WTC11 (cell line): ENCODE results near the gene FAM221B. TPM values are rescaled to one million over a fixed set of nuclear protein-coding genes. Genes with fewer than 3 reads are reported as not detected.

Experiments used
- ATAC-seq: fragments of 200-7000 bp; cut with Tn5 transposase; 2 replicates; pipeline ENCODE4 v1.10.0; 2021; ENCODE audit warnings: mild to moderate bottlenecking, moderate library complexity
- CTCF ChIA-PET: fragments of 300-600 bp; sonication (Branson Sonifier 250); formaldehyde crosslinking; loops from one replicate; lab custom pipeline; 2021; ENCODE audit warnings: antibody characterized with exemption; lab: Charles Lee
- POLR2A ChIA-PET: fragments of 350-600 bp; sonication (Branson Sonifier 250); formaldehyde crosslinking; loops from one replicate; lab custom pipeline; 2021; ENCODE audit warnings: antibody characterized with exemption; lab: Charles Lee
- DNase-seq: peaks from one replicate; pipeline ENCODE4 v3.0.0; 2021; ENCODE audit warnings: low spot score
- H3K27ac Mint-ChIP-seq: 2 replicates; pipeline ENCODE4 v1.8.0; 2021; ENCODE audit warnings: mixed read lengths
- H3K27me3 Mint-ChIP-seq: 2 replicates; pipeline ENCODE4 v1.8.0; 2021; ENCODE audit warnings: low read depth, mild to moderate bottlenecking, moderate library complexity, mixed read lengths
- H3K36me3 Mint-ChIP-seq: 2 replicates; pipeline ENCODE4 v1.8.0; 2021; ENCODE audit warnings: mixed read lengths
- H3K4me1 Mint-ChIP-seq: 2 replicates; pipeline ENCODE4 v1.8.0; 2022; ENCODE audit warnings: mixed read lengths
- H3K4me3 Mint-ChIP-seq: 2 replicates; pipeline ENCODE4 v1.8.0; 2021; ENCODE audit warnings: mild to moderate bottlenecking, moderate library complexity, mixed read lengths
- H3K9me3 Mint-ChIP-seq: 2 replicates; pipeline ENCODE4 v1.8.0; 2021; ENCODE audit warnings: mixed read lengths
- ATF1 ChIP-seq: sonication (generic); formaldehyde crosslinking; IDR thresholded peaks from 2 replicates; pipeline ENCODE4 v1.8.1; 2023; ENCODE audit warnings: mild to moderate bottlenecking, moderate library complexity, missing genetic modification reagents
- ESRRA ChIP-seq: sonication (generic); formaldehyde crosslinking; IDR thresholded peaks from 2 replicates; pipeline ENCODE4 v1.8.1; 2022; ENCODE audit warnings: mild to moderate bottlenecking, missing genetic modification reagents, borderline replicate concordance
- ETV6 ChIP-seq: sonication (generic); formaldehyde crosslinking; IDR thresholded peaks from 2 replicates; pipeline ENCODE4 v1.8.1; 2022; ENCODE audit warnings: mild to moderate bottlenecking, missing genetic modification reagents
- FOXK1 ChIP-seq: sonication (generic); formaldehyde crosslinking; IDR thresholded peaks from 2 replicates; pipeline ENCODE4 v1.8.0; 2022; ENCODE audit warnings: mild to moderate bottlenecking, moderate library complexity, missing genetic modification reagents
- GRHL2 ChIP-seq: fragments of 250-450 bp; sonication (Bioruptor Pico); IDR thresholded peaks from 2 replicates; pipeline ENCODE4 v1.8.0; 2022; ENCODE audit warnings: mild to moderate bottlenecking, moderate library complexity; ENCODE audit not compliant: insufficient replicate concordance, severe bottlenecking
- JUN ChIP-seq: sonication (generic); formaldehyde crosslinking; IDR thresholded peaks from 2 replicates; pipeline ENCODE4 v1.8.0; 2023; ENCODE audit warnings: mild to moderate bottlenecking, missing genetic modification reagents
- MYBL2 ChIP-seq: sonication (generic); formaldehyde crosslinking; IDR thresholded peaks from 2 replicates; pipeline ENCODE4 v1.8.1; 2023; ENCODE audit warnings: mild to moderate bottlenecking, moderate library complexity, missing genetic modification reagents
- NFATC4 ChIP-seq: fragments of 250-450 bp; sonication (Bioruptor Pico); IDR thresholded peaks from 2 replicates; pipeline ENCODE4 v1.9.0; 2021; ENCODE audit warnings: mild to moderate bottlenecking
- NFE2L1 ChIP-seq: sonication (generic); formaldehyde crosslinking; IDR thresholded peaks from 2 replicates; pipeline ENCODE4 v1.8.1; 2023; ENCODE audit warnings: missing genetic modification reagents
- NFYB ChIP-seq: sonication (generic); formaldehyde crosslinking; conservative IDR thresholded peaks from 2 replicates; pipeline ENCODE4 v1.8.0; 2022; ENCODE audit warnings: low read depth, missing genetic modification reagents
- NR2C2 ChIP-seq: sonication (generic); formaldehyde crosslinking; IDR thresholded peaks from 2 replicates; pipeline ENCODE4 v1.8.0; 2022; ENCODE audit warnings: mild to moderate bottlenecking, missing genetic modification reagents
- TP53 ChIP-seq: sonication (generic); formaldehyde crosslinking; IDR thresholded peaks from 2 replicates; pipeline ENCODE4 v1.8.1; 2023; ENCODE audit warnings: mild to moderate bottlenecking, missing genetic modification reagents
- ZBTB21 ChIP-seq: sonication (generic); formaldehyde crosslinking; IDR thresholded peaks from 2 replicates; pipeline ENCODE4 v1.8.1; 2023; ENCODE audit warnings: mild to moderate bottlenecking, missing genetic modification reagents, borderline replicate concordance
- ZNF219 ChIP-seq: sonication (generic); formaldehyde crosslinking; IDR thresholded peaks from 2 replicates; pipeline ENCODE4 v1.8.0; 2023; ENCODE audit warnings: missing genetic modification reagents, mild to moderate bottlenecking, borderline replicate concordance
- ZNF263 ChIP-seq: sonication (generic); formaldehyde crosslinking; IDR thresholded peaks from 2 replicates; pipeline ENCODE4 v1.8.1; 2022; ENCODE audit warnings: low read depth, mild to moderate bottlenecking, moderate library complexity, missing genetic modification reagents
- ZNF317 ChIP-seq: sonication (generic); formaldehyde crosslinking; IDR thresholded peaks from 2 replicates; pipeline ENCODE4 v1.8.1; 2023; ENCODE audit warnings: low read depth, mild to moderate bottlenecking, moderate library complexity, missing genetic modification reagents, borderline replicate concordance
- total RNA-seq: library from RNA; stranded (reverse); gene quantifications from 3 replicates; pipeline ENCODE4 v1.2.3, GENCODE V29; 2021
- TF ChIP-seq, protein P1 (sequence below): sonication (generic); formaldehyde crosslinking; IDR thresholded peaks from 2 replicates; pipeline ENCODE4 v1.8.0; 2023; ENCODE audit warnings: missing genetic modification reagents, mild to moderate bottlenecking, borderline replicate concordance
- TF ChIP-seq, protein P2 (sequence below): fragments of 200-600 bp; IDR thresholded peaks from 2 replicates; pipeline ENCODE4 v1.8.0; 2022; ENCODE audit warnings: antibody characterized with exemption
- TF ChIP-seq, protein P3 (sequence below): sonication (generic); formaldehyde crosslinking; IDR thresholded peaks from 2 replicates; pipeline ENCODE4 v1.8.1; 2023; ENCODE audit warnings: mild to moderate bottlenecking, missing genetic modification reagents
- TF ChIP-seq, protein P4 (sequence below): sonication (generic); formaldehyde crosslinking; IDR thresholded peaks from 2 replicates; pipeline ENCODE4 v1.8.0; 2022; ENCODE audit warnings: mild to moderate bottlenecking, missing genetic modification reagents
- TF ChIP-seq, protein P5 (sequence below): sonication (generic); formaldehyde crosslinking; IDR thresholded peaks from 2 replicates; pipeline ENCODE4 v1.8.0; 2022; ENCODE audit warnings: mild to moderate bottlenecking, missing genetic modification reagents
- TF ChIP-seq, protein P6 (sequence below): sonication (generic); formaldehyde crosslinking; IDR thresholded peaks from 2 replicates; pipeline ENCODE4 v1.8.1; 2022; ENCODE audit warnings: low read depth, mild to moderate bottlenecking, moderate library complexity, missing genetic modification reagents, borderline replicate concordance

FAM221B gene
- total RNA-seq, 1 experiment from 2014 or later = 0.11 TPM

DNA sequence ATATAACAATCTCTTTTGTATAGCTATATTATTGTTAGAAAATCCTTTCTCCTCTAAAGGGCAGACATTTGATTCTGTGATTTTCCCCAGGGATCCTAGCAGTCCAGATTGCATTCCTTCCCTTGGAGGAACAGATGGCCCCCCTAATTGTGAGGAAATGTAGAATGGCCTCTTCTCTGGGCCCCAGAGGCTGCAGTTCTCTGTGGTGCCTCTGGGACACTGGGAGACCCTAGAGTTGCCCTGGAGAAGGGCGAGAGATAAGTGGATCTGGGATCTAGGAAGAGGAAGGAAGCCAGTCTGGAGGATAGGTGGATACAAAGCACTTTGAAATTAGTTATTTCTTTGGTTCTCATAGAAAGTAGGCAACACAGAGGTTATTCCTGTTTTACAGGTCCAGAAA, 11.8 kb downstream of the FAM221B start:
- no peak for ATAC-seq
- peak; percentile 39 for DNase-seq
- peaks cover 11% of the 10 kb centered on the region for H3K27me3 Mint-ChIP-seq
- POLR2A ChIA-PET = no interaction called here
- H3K4me1 Mint-ChIP-seq = peaks cover 26% of the 10 kb centered on the region
- peaks cover 3% of the 10 kb centered on the region for H3K9me3 Mint-ChIP-seq
- TF ChIP-seq NFE2L1 (CRISPR knock-in tag) = no peak
- TF ChIP-seq, protein P1, sequence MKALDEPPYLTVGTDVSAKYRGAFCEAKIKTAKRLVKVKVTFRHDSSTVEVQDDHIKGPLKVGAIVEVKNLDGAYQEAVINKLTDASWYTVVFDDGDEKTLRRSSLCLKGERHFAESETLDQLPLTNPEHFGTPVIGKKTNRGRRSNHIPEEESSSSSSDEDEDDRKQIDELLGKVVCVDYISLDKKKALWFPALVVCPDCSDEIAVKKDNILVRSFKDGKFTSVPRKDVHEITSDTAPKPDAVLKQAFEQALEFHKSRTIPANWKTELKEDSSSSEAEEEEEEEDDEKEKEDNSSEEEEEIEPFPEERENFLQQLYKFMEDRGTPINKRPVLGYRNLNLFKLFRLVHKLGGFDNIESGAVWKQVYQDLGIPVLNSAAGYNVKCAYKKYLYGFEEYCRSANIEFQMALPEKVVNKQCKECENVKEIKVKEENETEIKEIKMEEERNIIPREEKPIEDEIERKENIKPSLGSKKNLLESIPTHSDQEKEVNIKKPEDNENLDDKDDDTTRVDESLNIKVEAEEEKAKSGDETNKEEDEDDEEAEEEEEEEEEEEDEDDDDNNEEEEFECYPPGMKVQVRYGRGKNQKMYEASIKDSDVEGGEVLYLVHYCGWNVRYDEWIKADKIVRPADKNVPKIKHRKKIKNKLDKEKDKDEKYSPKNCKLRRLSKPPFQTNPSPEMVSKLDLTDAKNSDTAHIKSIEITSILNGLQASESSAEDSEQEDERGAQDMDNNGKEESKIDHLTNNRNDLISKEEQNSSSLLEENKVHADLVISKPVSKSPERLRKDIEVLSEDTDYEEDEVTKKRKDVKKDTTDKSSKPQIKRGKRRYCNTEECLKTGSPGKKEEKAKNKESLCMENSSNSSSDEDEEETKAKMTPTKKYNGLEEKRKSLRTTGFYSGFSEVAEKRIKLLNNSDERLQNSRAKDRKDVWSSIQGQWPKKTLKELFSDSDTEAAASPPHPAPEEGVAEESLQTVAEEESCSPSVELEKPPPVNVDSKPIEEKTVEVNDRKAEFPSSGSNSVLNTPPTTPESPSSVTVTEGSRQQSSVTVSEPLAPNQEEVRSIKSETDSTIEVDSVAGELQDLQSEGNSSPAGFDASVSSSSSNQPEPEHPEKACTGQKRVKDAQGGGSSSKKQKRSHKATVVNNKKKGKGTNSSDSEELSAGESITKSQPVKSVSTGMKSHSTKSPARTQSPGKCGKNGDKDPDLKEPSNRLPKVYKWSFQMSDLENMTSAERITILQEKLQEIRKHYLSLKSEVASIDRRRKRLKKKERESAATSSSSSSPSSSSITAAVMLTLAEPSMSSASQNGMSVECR (CRISPR knock-in tag) = no peak
- TF ChIP-seq ZNF263 (CRISPR knock-in tag) = no peak
- TF ChIP-seq, protein P2, sequence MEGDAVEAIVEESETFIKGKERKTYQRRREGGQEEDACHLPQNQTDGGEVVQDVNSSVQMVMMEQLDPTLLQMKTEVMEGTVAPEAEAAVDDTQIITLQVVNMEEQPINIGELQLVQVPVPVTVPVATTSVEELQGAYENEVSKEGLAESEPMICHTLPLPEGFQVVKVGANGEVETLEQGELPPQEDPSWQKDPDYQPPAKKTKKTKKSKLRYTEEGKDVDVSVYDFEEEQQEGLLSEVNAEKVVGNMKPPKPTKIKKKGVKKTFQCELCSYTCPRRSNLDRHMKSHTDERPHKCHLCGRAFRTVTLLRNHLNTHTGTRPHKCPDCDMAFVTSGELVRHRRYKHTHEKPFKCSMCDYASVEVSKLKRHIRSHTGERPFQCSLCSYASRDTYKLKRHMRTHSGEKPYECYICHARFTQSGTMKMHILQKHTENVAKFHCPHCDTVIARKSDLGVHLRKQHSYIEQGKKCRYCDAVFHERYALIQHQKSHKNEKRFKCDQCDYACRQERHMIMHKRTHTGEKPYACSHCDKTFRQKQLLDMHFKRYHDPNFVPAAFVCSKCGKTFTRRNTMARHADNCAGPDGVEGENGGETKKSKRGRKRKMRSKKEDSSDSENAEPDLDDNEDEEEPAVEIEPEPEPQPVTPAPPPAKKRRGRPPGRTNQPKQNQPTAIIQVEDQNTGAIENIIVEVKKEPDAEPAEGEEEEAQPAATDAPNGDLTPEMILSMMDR = no peak
- TF ChIP-seq MYBL2 (CRISPR knock-in tag) = no peak
- TF ChIP-seq NFATC4 = no peak
- no peak for TF ChIP-seq GRHL2 (CRISPR knock-in tag)
- TF ChIP-seq, protein P3, sequence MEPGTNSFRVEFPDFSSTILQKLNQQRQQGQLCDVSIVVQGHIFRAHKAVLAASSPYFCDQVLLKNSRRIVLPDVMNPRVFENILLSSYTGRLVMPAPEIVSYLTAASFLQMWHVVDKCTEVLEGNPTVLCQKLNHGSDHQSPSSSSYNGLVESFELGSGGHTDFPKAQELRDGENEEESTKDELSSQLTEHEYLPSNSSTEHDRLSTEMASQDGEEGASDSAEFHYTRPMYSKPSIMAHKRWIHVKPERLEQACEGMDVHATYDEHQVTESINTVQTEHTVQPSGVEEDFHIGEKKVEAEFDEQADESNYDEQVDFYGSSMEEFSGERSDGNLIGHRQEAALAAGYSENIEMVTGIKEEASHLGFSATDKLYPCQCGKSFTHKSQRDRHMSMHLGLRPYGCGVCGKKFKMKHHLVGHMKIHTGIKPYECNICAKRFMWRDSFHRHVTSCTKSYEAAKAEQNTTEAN (CRISPR knock-in tag) = no peak
- TF ChIP-seq ZNF317 (CRISPR knock-in tag) = no peak
- no peak for TF ChIP-seq NR2C2 (CRISPR knock-in tag)
- TF ChIP-seq ZBTB21 (CRISPR knock-in tag) = no peak
- TF ChIP-seq ATF1 (CRISPR knock-in tag) = no peak
- TF ChIP-seq ESRRA = no peak
- TF ChIP-seq, protein P4, sequence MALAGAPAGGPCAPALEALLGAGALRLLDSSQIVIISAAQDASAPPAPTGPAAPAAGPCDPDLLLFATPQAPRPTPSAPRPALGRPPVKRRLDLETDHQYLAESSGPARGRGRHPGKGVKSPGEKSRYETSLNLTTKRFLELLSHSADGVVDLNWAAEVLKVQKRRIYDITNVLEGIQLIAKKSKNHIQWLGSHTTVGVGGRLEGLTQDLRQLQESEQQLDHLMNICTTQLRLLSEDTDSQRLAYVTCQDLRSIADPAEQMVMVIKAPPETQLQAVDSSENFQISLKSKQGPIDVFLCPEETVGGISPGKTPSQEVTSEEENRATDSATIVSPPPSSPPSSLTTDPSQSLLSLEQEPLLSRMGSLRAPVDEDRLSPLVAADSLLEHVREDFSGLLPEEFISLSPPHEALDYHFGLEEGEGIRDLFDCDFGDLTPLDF (CRISPR knock-in tag) = no peak
- TF ChIP-seq ETV6 = no peak
- no peak for TF ChIP-seq FOXK1
- peaks cover 2% of the 10 kb centered on the region; the same call in 1 of the 2 replicates for H3K36me3 Mint-ChIP-seq
- H3K4me3 Mint-ChIP-seq = peak overlapping the region; percentile 91
- no peak overlapping the region; the same call in 1 of the 2 replicates for H3K27ac Mint-ChIP-seq
- CTCF ChIA-PET = interaction anchor here (1.0 to 1.6 kb wide), 2 partner anchors 26 to 32 kb away, joined by 3 to 4 read pairs; no protein-coding TSS in a partner anchor

DNA sequence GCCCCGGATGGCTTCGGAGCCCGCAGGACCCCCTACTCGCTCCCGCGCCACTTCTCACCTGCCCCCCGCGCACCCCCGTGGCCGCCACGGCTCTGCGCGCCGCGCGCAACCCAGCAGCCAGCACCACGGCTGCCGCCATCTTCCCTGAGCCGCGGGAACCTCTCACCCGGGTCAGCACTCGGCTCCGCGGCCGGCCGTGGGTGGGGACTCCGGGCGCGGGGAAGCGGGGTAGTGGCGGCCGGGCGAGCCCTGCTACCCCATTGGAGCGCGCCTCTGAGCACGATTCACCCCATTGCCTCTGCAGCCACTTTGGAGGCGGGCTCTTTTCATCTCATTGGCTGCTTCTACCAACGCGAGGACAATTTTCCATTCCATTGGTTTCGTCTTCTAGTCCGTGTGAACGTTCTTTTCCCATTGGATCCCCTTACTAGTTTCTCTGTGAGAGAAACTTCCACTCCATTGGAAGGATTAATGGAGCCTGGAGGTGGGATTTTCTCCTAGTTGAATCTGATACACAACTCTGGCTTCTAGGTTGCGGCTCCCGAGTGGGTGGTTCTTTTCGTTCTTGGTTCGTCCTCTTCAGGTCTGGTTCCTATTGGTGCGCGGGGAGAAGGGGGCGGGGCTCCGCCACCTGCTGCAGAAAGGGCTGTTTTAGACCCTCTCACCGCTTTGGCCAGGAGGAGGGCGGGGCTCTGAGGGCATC, 13.5 kb downstream of the FAM221B start, which contains the start of gene HINT2:
Gene HINT2 (minus strand): TSS at position 202 of the 703 bp plus-strand sequence. CDS start 63 bp downstream, at position 139.
- peaks cover 27% of the 10 kb centered on the region for H3K4me1 Mint-ChIP-seq
- H3K9me3 Mint-ChIP-seq = peaks cover 3% of the 10 kb centered on the region
- H3K4me3 Mint-ChIP-seq = peak within 1 kb of the TSS; percentile 91
- TF ChIP-seq ETV6 = peak; percentile 63; the same call in 1 of the 2 replicates
- 0 out of 2 replicates have a peak, but pooled peaks have one; percentile 6 for TF ChIP-seq FOXK1
- TF ChIP-seq, protein P5, sequence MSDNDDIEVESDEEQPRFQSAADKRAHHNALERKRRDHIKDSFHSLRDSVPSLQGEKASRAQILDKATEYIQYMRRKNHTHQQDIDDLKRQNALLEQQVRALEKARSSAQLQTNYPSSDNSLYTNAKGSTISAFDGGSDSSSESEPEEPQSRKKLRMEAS = peak; percentile 38; the same call in 1 of the 2 replicates
- TF ChIP-seq ESRRA = peak; percentile 68; the same call in 1 of the 2 replicates
- TF ChIP-seq TP53 = peak; percentile 74; the same call in 1 of the 2 replicates
- TF ChIP-seq, protein P6, sequence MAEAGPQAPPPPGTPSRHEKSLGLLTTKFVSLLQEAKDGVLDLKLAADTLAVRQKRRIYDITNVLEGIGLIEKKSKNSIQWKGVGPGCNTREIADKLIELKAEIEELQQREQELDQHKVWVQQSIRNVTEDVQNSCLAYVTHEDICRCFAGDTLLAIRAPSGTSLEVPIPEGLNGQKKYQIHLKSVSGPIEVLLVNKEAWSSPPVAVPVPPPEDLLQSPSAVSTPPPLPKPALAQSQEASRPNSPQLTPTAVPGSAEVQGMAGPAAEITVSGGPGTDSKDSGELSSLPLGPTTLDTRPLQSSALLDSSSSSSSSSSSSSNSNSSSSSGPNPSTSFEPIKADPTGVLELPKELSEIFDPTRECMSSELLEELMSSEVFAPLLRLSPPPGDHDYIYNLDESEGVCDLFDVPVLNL (CRISPR knock-in tag) = no peak
- TF ChIP-seq NFYB (CRISPR knock-in tag) = peak; percentile 71
- TF ChIP-seq JUN (CRISPR knock-in tag) = no peak
- TF ChIP-seq ZNF219 (CRISPR knock-in tag) = no peak

More for the DNA sequence above, 13.5 kb downstream of the FAM221B start, which contains the start of gene HINT2:
- H3K27me3 Mint-ChIP-seq = peaks cover 11% of the 10 kb centered on the region
- POLR2A ChIA-PET = interaction anchor here (0.8 to 2.1 kb wide), 4 partner anchors 18 to 150 kb away, joined by 3 to 9 read pairs (median 4); partner anchors contain the start of gene ARHGEF39
- peak; percentile 99 for DNase-seq
- peaks cover 2% of the 10 kb centered on the region; the same call in 1 of the 2 replicates for H3K36me3 Mint-ChIP-seq
- CTCF ChIA-PET = interaction anchor here (0.6 to 6.1 kb wide), 26 partner anchors 11 to 650 kb away, joined by 3 to 143 read pairs (median 6); partner anchors contain the start of genes CCDC107, CREB3, FAM221B and GBA2
- H3K27ac Mint-ChIP-seq = peak within 1 kb of the TSS; percentile 100
- peak; percentile 80 for ATAC-seq
